ENCODE data around the gene SLC22A4.

DNA sequence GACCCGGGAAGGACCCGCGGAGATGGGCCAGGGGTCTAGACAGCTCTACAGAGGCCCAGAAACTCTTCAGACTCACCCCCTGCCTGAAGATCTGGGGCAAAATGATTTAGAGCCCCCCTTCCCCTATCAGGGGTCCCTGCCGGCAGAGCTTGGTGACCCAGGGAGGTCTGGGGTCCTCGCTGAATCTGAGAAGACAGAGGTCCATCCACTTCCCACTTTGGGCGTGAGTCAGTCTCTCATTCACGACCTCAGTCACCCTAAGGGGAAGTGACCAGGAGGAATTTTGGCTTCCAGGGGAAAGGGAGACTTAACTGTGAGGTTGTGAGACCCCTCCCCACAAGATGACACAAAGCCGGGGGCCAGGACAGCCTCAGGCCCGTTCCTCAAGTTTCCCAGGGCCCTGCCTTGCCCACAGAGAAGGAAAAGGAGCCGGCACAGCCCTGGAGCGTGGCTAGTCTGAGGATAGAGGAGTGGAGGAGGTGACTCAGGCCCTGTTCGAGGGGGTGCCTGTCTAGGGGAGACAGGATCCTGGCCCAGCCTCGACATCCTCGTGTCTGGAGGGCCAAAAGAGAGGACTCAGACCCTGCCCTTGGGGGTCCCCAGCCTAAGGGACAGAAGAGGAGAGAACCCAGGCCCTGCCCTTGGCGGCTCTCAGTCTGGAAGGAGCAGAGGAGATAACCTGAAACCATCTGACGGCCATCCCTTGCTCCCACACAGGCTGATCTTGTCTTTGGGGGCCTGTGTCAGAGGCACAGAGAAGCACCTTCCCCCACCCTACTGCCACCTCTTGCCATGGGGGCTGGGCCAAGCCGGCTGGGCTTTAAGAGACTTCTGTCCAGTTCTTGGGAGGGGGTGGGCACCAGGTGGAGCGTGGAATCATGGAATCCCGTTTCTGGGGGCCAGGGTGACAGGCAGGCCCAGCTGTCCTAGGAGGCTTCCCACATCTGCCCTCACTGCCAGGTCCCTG lies 35.8 kb upstream of the SLC22A4 start:
- TF ChIP-seq CTCF (IDR thresholded peaks at IDR 0.05; ENCODE audit: poor library complexity) (no peak), EZH2 (IDR thresholded peaks at IDR 0.05; ENCODE audit: borderline replicate concordance) (no peak)

Data from hepatocyte (in vitro differentiated cells).